Sigmoid colon (tissue), 7 donors: ENCODE measurements around the gene PCDHA11. TPM values are rescaled to one million over a fixed set of nuclear protein-coding genes. Genes with fewer than 3 reads are reported as not detected.

Experiments
- DNase-seq: peaks from one replicate; pipeline ENCODE4 v3.0.0-alpha.2; 2019
- H3K27ac ChIP-seq, 4 donors: fragments of 200-600 bp; sonication (generic); one replicate each; pipeline ENCODE4 v1.5.1; 2016 to 2019; ENCODE audit warnings: mild to moderate bottlenecking in 1 of 4
- H3K27me3 ChIP-seq, 3 donors: fragments of 200-600 bp; sonication (generic); one replicate each; pipeline ENCODE4 v1.5.1; 2019; ENCODE audit warnings: mild to moderate bottlenecking in 1 of 3
- H3K36me3 ChIP-seq, 4 donors: fragments of 200-600 bp; sonication (generic); one replicate each; pipeline ENCODE4 v1.5.1; 2016 to 2019
- H3K4me1 ChIP-seq, 4 donors: fragments of 200-600 bp; sonication (generic); one replicate each; pipeline ENCODE4 v1.5.1; 2017 to 2019
- H3K4me3 ChIP-seq, 4 donors: fragments of 200-600 bp; sonication (generic); one replicate each; pipeline ENCODE4 v1.5.1; 2017 to 2019; ENCODE audit warnings: mild to moderate bottlenecking in 2 of 4, moderate library complexity in 1 of 4
- H3K9me3 ChIP-seq, 4 donors: fragments of 200-600 bp in 3 of 4; sonication (generic) in 3 of 4; one replicate each; pipeline versions ENCODE4 v1.5.1 to v1.6.1; 2013 to 2019
- CTCF ChIP-seq, 4 experiments: fragments of 450-650 bp in 3 of 4; fragments of 200-600 bp in 1 of 4; IDR thresholded peaks; one replicate each; pipeline ENCODE4 v1.5.1; 2016 to 2019; ENCODE audit warnings: antibody characterized with exemption in 4 of 4, mild to moderate bottlenecking in 3 of 4, moderate library complexity in 2 of 4
- EP300 ChIP-seq, 4 donors: sonication (generic); formaldehyde crosslinking; IDR thresholded peaks; one replicate each; pipeline ENCODE4 v1.6.1; 2017; ENCODE audit warnings: antibody characterized with exemption in 4 of 4
- POLR2A ChIP-seq, 2 donors: fragments of 450-650 bp; IDR thresholded peaks; one replicate each; pipeline ENCODE4 v1.6.1; 2016; ENCODE audit warnings: antibody characterized with exemption in 2 of 2, mild to moderate bottlenecking in 2 of 2, moderate library complexity in 2 of 2
- POLR2AphosphoS5 ChIP-seq, 4 donors: sonication (generic); formaldehyde crosslinking; IDR thresholded peaks; one replicate each; pipeline ENCODE4 v1.6.1; 2017; ENCODE audit warnings: antibody characterized with exemption in 4 of 4
- WGBS, 2 donors: extraction: QIAGEN DNeasy Blood & Tissue Kit; methylation state at CpG; one replicate each; pipeline ENCODE4 v1.1.7; 2013; 5-methylcytosine and 5-hydroxymethylcytosine counted together
- intact Hi-C: fragments of 100-400 bp; cut with DNase I; formaldehyde crosslinking; loops from one replicate; pipeline ENCODE4 v1.15.1; 2023
- polyA plus RNA-seq, 3 donors: library from polyadenylated mRNA; stranded (reverse); fragments of 200-250 nt; gene quantifications; one replicate each; pipeline ENCODE4 v1.2.3, GENCODE V29; 2013
- total RNA-seq, 4 donors: library from RNA; depleted of rRNA; stranded (reverse); fragments of >200 nt; gene quantifications; one replicate each; pipeline ENCODE4 v1.1.0, GENCODE V29; 2016
- donor health status: healthy with polysubstance abuse.
- donor health status: Bipolar disorder and iron deficiency.
- donor health status: healthy.

Gene PCDHA11
- total and polyA plus RNA-seq, 7 donors, result 0.07 to 0.71 (median 0.41) TPM; not detected in 2

- Histone ChIP-seq H3K27ac (no peak within 1 kb of the TSS), H3K36me3 (no peaks in the 10 kb centered on the region), H3K4me3 (peak within 1 kb of the TSS in 3 of 4 donors; percentile 8 to 27 (median 21)), H3K4me1 (no peaks in the 10 kb centered on the region), H3K27me3 (peaks cover 0 to 65% (median 0%) of the 10 kb centered on the region in 3 donors), H3K9me3 (peaks cover 3 to 21% (median 15%) of the 10 kb centered on the region in 4 donors)
- TF ChIP-seq POLR2AphosphoS5 (IDR thresholded peaks at IDR 0.05) (no peak), EP300 (IDR thresholded peaks at IDR 0.05) (no peak), POLR2A (IDR thresholded peaks at IDR 0.05) (no peak)
- 33 to 60% methylated on average over 44 of the region's 44 CpGs for WGBS, 2 donors
- no peak for DNase-seq
- intact Hi-C loops, result loop anchor here (5.0 kb wide), 1 partner anchor 186 kb away; no protein-coding TSS in a partner anchor
Measured at GRCh38 chr5:140855772-140856674, 12.7 kb upstream of the PCDHA11 start, which contains the start of gene PCDHA10. Gene PCDHA10, plus strand, starts transcription at chr5:140855897. Its CDS starts 152 bp downstream, at chr5:140856049.

GRCh38 chr5:140857177-140857986 lies 11.4 kb upstream of the PCDHA11 start:
- H3K36me3 ChIP-seq, result no peaks in the 10 kb centered on the region
- H3K4me1 ChIP-seq, result no peaks in the 10 kb centered on the region
- H3K9me3 ChIP-seq, result peaks cover 8 to 26% (median 17%) of the 10 kb centered on the region in 4 donors
- intact Hi-C loops, result loop anchor here (5.0 kb wide), 1 partner anchor 185 kb away; no protein-coding TSS in a partner anchor
- H3K27ac ChIP-seq, result no peak overlapping the region
- WGBS, 2 donors, result 65 to 84% methylated on average over 94 of the region's 94 CpGs
- H3K27me3 ChIP-seq, result peaks cover 0 to 71% (median 0%) of the 10 kb centered on the region in 3 donors
- TF ChIP-seq EP300 (IDR thresholded peaks at IDR 0.05), result no peak
- no peak for TF ChIP-seq POLR2A (IDR thresholded peaks at IDR 0.05)
- no peak for TF ChIP-seq POLR2AphosphoS5 (IDR thresholded peaks at IDR 0.05)
- TF ChIP-seq CTCF (IDR thresholded peaks at IDR 0.05), result no peak
- no peak overlapping the region for H3K4me3 ChIP-seq
- no peak for DNase-seq

DNA sequence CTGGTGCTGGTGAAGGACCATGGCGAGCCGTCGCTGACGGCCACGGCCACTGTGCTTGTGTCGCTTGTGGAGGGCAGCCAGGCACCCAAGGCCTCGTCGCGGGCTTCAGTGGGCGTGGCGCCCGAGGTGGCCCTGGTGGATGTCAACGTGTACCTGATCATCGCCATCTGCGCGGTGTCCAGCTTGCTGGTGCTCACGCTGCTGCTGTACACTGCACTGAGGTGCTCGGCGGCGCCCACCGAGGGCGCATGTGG lies 10.8 kb upstream of the PCDHA11 start:
- H3K27me3 ChIP-seq, result peaks cover 0 to 71% (median 1%) of the 10 kb centered on the region in 3 donors

DNA sequence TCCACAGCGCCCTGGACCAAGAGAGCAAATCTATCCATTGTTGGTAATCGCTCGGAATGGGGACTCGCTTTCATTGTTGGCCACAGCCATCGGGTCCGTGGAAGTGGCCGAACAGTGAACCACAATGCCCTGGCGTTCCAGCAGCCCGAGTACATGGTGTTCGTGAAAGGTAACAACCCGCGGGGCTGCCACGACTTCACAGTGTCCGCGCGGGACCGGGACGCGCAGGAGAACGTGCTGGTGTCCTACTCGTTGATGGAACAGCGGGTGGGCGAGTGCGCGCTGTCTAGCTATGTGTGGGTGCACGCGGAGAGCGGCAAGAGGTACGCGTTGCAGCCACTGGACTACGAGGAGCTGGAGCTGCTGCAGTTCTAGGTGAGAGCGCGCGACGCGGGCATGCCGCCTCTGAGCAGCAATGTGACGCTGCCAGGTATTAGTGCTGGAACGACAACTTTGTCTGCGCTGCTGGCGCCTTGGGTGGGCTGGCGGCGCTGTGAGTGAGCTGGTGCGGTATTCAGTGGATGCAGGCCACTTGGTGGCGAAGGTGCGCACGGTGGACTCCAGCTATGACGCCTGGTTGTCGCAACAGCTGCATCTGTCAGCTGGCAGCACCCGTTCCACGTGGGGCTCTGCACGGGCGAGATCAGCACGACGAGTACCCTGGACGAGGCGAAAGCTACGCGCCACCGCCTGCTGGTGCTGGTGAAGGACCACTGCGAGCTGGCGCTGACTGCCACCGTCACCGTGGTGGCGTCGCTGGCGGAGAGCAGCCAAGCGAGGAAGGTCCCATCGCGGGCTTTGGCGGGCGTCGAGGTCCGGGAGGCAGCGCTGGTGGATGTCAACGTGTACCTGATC lies 6.1 kb upstream of the PCDHA11 start:
- intact Hi-C loops, result no loop called here

More for the DNA sequence above, 10.8 kb upstream of the PCDHA11 start:
- DNase-seq, result no peak
- Histone ChIP-seq H3K9me3 (peaks cover 14 to 28% (median 21%) of the 10 kb centered on the region in 4 donors), H3K36me3 (no peaks in the 10 kb centered on the region), H3K4me3 (no peak overlapping the region), H3K4me1 (no peaks in the 10 kb centered on the region), H3K27ac (no peak overlapping the region)
- TF ChIP-seq EP300 (IDR thresholded peaks at IDR 0.05), result no peak
- no peak for TF ChIP-seq POLR2AphosphoS5 (IDR thresholded peaks at IDR 0.05)
- no peak for TF ChIP-seq CTCF (IDR thresholded peaks at IDR 0.05)
- no peak for TF ChIP-seq POLR2A (IDR thresholded peaks at IDR 0.05)
- intact Hi-C loops, result loop anchor here (5.0 kb wide), 1 partner anchor 184 kb away; no protein-coding TSS in a partner anchor
- WGBS, 2 donors, result 68 to 84% methylated on average over 22 of the region's 22 CpGs

DNA sequence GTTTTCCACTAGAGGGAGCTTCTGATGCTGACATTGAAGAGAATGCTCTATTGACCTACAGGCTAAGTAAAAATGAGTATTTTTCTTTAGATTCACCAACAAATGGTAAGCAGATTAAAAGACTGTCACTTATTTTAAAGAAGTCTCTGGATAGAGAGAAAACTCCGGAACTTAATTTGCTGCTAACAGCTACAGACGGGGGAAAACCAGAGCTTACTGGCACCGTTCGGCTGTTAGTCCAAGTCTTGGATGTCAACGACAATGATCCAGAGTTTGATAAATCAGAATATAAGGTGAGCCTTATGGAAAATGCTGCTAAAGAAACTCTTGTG lies 764 bp downstream of the PCDHA11 start:
- no peaks in the 10 kb centered on the region for H3K4me1 ChIP-seq
- H3K4me3 ChIP-seq, result peak overlapping the region in 1 of 4 donors; percentile 12
- no peak for DNase-seq
- 60 to 66% methylated on average over 5 of the region's 5 CpGs for WGBS, 2 donors
- H3K36me3 ChIP-seq, result no peaks in the 10 kb centered on the region
- intact Hi-C loops, result no loop called here
- H3K9me3 ChIP-seq, result peaks cover 12 to 24% (median 16%) of the 10 kb centered on the region in 4 donors
- peaks cover 0 to 53% (median 18%) of the 10 kb centered on the region in 3 donors for H3K27me3 ChIP-seq
- H3K27ac ChIP-seq, result no peak overlapping the region
- no peak for TF ChIP-seq CTCF (IDR thresholded peaks at IDR 0.05)
- no peak for TF ChIP-seq EP300 (IDR thresholded peaks at IDR 0.05)
- TF ChIP-seq POLR2A (IDR thresholded peaks at IDR 0.05), result no peak

More for the DNA sequence above, 6.1 kb upstream of the PCDHA11 start:
- 54 to 79% methylated on average over 76 of the region's 76 CpGs for WGBS, 2 donors
- no peak for DNase-seq
- Histone ChIP-seq H3K4me1 (no peaks in the 10 kb centered on the region), H3K9me3 (peaks cover 11 to 17% (median 15%) of the 10 kb centered on the region in 4 donors), H3K4me3 (no peak overlapping the region), H3K27ac (no peak overlapping the region), H3K36me3 (no peaks in the 10 kb centered on the region), H3K27me3 (peaks cover 0 to 45% (median 5%) of the 10 kb centered on the region in 3 donors)
- TF ChIP-seq POLR2A (IDR thresholded peaks at IDR 0.05), result no peak
